Liver (tissue), 3 donors: ENCODE measurements around the gene GRIA1.

Experiments
- CTCF ChIP-seq: fragments of 150-350 bp; IDR thresholded peaks from 2 replicates; pipeline ENCODE4 v1.5.1; 2017; ENCODE audit warnings: improper control_type of control experiment, low read depth, low read length; ENCODE audit not compliant: missing input control
- GABPA ChIP-seq, 2 donors: IDR thresholded peaks in 1 of 2; conservative IDR thresholded peaks in 1 of 2; 2 replicates each; pipeline ENCODE4 v1.6.1; 2016; ENCODE audit warnings: antibody characterized with exemption in 2 of 2, mild to moderate bottlenecking in 1 of 2, moderate library complexity in 1 of 2
- JUND ChIP-seq, 2 donors: IDR thresholded peaks; 2 replicates each; pipeline ENCODE4 v1.6.1; 2016; ENCODE audit warnings: antibody characterized with exemption in 2 of 2
- NR2F2 ChIP-seq: IDR thresholded peaks from 2 replicates; pipeline ENCODE4 v1.6.1; 2016; ENCODE audit warnings: antibody characterized with exemption
- RAD21 ChIP-seq, 2 donors: IDR thresholded peaks; 2 replicates each; pipeline ENCODE4 v1.6.1; 2016; ENCODE audit warnings: antibody characterized with exemption in 2 of 2, mild to moderate bottlenecking in 2 of 2
- REST ChIP-seq: IDR thresholded peaks from 2 replicates; pipeline ENCODE4 v1.6.1; 2016; ENCODE audit warnings: antibody characterized with exemption, mild to moderate bottlenecking
- RXRA ChIP-seq, 2 donors: IDR thresholded peaks; 2 replicates each; pipeline ENCODE4 v1.6.1; 2017 to 2018; ENCODE audit warnings: antibody characterized with exemption in 2 of 2, mild to moderate bottlenecking in 1 of 2
- TAF1 ChIP-seq: conservative IDR thresholded peaks from 2 replicates; pipeline ENCODE4 v1.6.1; 2016; ENCODE audit warnings: antibody characterized with exemption, mild to moderate bottlenecking
- YY1 ChIP-seq: IDR thresholded peaks from 2 replicates; pipeline ENCODE4 v1.6.1; 2016; ENCODE audit warnings: antibody characterized with exemption, mild to moderate bottlenecking
- ZBTB33 ChIP-seq: IDR thresholded peaks from 2 replicates; pipeline ENCODE4 v1.6.1; 2016; ENCODE audit warnings: antibody characterized with exemption
- TF ChIP-seq, protein P1 (sequence below): IDR thresholded peaks from 2 replicates; pipeline ENCODE4 v1.6.1; 2016; ENCODE audit warnings: antibody characterized with exemption
- TF ChIP-seq, protein P2 (sequence below): IDR thresholded peaks from 2 replicates; pipeline ENCODE4 v1.6.1; 2016; ENCODE audit warnings: antibody characterized with exemption
- donor health status: healthy.
- donor health status: healthy.

DNA sequence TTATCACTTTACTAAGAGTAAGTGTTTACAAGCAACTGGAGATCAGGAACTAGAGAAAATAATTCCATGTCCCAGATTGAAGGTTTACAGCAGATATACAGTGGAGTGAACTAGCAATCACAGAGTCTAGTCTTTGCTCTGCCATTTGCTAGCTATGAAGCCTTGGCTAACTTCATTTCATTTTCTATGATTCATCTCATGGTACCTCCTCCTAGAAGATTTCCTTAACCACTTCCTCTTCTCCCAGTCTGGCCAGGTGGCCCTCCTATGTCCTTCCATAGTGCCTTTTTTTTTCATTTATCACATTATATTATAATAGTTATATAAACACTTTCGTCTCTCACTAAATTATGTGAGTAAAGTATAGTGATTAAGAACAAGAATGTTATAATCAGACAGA is 52.1 kb downstream of the GRIA1 start:
- no peak for TF ChIP-seq CTCF
- no peak for TF ChIP-seq TAF1
- no peak for TF ChIP-seq REST
- TF ChIP-seq, protein P1, sequence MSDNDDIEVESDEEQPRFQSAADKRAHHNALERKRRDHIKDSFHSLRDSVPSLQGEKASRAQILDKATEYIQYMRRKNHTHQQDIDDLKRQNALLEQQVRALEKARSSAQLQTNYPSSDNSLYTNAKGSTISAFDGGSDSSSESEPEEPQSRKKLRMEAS, result no peak
- TF ChIP-seq GABPA (IDR thresholded peaks at IDR 0.05 in 1 of 2, conservative IDR thresholded peaks at IDR 0.05 in 1 of 2), result no peak
- TF ChIP-seq YY1, result no peak
- TF ChIP-seq ZBTB33, result no peak
- TF ChIP-seq RXRA (IDR thresholded peaks at IDR 0.05), result no peak
- TF ChIP-seq JUND (IDR thresholded peaks at IDR 0.05), result no peak
- no peak for TF ChIP-seq RAD21 (IDR thresholded peaks at IDR 0.05)
- TF ChIP-seq, protein P2, sequence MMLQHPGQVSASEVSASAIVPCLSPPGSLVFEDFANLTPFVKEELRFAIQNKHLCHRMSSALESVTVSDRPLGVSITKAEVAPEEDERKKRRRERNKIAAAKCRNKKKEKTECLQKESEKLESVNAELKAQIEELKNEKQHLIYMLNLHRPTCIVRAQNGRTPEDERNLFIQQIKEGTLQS, result no peak
- no peak for TF ChIP-seq NR2F2
